ENCODE results near the gene SUPT3H. TPM values are rescaled to one million over a fixed set of nuclear protein-coding genes. Genes with fewer than 3 reads are reported as not detected.

SUPT3H gene
- total RNA-seq, 2 donors from 2014 or later, result 18.5 to 19.4 TPM

DNA sequence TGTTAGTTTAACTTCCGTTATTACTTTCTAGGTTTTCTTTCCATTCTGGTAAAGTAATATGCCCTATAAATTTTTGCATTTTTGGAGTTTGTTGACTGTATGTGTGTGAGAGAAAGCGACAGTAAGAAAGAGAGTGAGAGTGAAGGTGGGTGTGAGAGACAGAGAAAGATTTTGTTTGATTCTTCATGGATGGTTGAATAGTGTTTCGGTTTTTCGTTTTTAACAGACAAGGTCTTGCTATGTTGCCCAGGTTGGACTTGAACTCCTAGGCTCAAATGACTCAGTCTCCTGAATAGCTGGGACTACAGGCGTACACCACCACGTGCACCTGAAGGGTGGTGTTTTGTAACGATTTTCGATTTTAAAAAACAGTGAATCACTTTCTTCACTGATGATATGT is 378.7 kb downstream of the SUPT3H start:
- no peak for DNase-seq
- H3K36me3 Mint-ChIP-seq (ENCODE audit: insufficient read depth in 2 of 2), result peaks cover 0 to 3% of the 10 kb centered on the region in 2 donors
- no peaks in the 10 kb centered on the region for H3K9me3 Mint-ChIP-seq
- H3K27ac Mint-ChIP-seq, result no peak overlapping the region
- H3K4me3 Mint-ChIP-seq, result no peak overlapping the region
- H3K27me3 Mint-ChIP-seq (ENCODE audit: low read depth), result no peaks in the 10 kb centered on the region
- no peak for ATAC-seq (replicated peaks in 1 of 2)
- peaks cover 18% of the 10 kb centered on the region for H3K4me1 Mint-ChIP-seq (ENCODE audit: low read depth)

DNA sequence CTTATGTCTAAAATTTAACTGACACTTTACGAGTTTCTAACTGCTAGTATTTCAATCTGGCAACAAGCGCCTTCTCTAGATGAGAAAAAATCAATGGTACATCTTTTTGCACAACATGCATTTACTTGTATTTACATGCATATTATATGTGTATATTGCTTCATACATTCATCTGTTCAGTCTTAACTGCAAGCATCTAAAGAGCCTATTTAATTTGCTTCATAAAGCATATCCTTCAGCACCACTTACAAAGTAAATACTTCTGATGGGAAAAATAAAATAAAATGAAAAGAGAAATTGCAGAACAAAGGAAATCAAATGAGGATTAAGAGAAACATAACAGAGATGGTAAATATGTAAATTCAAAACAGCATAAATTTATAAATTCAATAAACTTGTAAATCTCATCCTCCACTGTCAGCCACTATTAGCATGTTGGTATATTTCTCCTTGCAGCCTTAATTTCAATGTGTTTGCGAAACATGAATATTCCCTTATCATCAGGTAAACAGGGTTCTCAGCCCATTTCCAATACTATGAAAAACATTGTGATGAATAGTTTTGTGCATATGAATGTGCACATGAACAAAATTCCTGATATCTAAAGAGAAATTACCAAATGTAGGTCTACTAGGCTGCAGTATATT is 382.1 kb downstream of the SUPT3H start:
- H3K36me3 Mint-ChIP-seq (ENCODE audit: insufficient read depth in 2 of 2), result peaks cover 0 to 3% of the 10 kb centered on the region in 2 donors
- H3K4me1 Mint-ChIP-seq (ENCODE audit: low read depth), result no peaks in the 10 kb centered on the region
- H3K27me3 Mint-ChIP-seq (ENCODE audit: low read depth), result no peaks in the 10 kb centered on the region
- H3K9me3 Mint-ChIP-seq, result no peaks in the 10 kb centered on the region
- H3K4me3 Mint-ChIP-seq, result no peak overlapping the region
- ATAC-seq (replicated peaks in 1 of 2) (no peak), DNase-seq (no peak)
- H3K27ac Mint-ChIP-seq, result no peak overlapping the region

DNA sequence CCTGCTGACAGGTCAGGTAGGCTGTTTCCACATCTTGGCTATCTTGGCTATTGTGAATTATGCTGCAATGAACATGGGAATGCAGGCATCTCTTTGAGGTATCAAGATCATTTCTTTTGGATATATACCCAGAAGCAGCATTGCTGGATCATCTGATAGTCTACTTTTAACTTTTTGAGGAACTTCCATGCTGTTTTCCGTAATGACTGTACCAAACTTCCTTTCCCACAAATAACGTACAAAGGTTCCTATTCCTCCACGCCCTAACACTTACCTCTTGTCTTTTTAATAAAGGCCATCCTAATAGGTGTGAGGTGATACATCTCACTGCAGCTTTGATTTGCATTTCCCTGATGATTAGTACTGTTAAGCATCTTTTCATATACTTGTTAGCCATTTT is 388.3 kb downstream of the SUPT3H start:
- Mint-ChIP-seq H3K27me3 (ENCODE audit: low read depth) (no peaks in the 10 kb centered on the region), H3K27ac (no peak overlapping the region), H3K4me1 (ENCODE audit: low read depth) (no peaks in the 10 kb centered on the region), H3K36me3 (ENCODE audit: insufficient read depth in 2 of 2) (no peaks in the 10 kb centered on the region), H3K4me3 (no peak overlapping the region), H3K9me3 (no peaks in the 10 kb centered on the region)
- ATAC-seq (replicated peaks in 1 of 2) (no peak), DNase-seq (no peak)

DNA sequence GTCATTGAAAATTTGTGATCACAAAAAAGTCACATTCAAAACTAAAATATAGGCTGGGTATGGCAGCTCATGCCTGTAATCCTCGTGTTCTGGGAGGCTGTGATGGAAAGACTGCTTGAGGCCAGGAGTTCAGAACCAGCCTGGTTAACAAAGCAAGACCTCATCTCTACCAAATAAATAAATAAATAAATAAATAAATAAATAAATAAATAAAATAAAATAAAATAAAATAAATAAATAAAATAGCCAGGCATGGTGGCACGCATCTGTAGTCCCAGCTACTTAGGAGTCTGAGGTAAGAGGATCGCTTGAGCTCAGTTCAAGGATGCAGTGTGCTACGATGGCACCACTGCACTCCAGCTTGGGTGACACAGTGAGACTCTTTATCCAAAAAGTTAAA is 392.7 kb downstream of the SUPT3H start:
- ATAC-seq (replicated peaks in 1 of 2) (no peak), DNase-seq (no peak)
- no peaks in the 10 kb centered on the region for H3K9me3 Mint-ChIP-seq
- no peak overlapping the region for H3K4me3 Mint-ChIP-seq
- H3K27me3 Mint-ChIP-seq (ENCODE audit: low read depth), result no peaks in the 10 kb centered on the region
- H3K27ac Mint-ChIP-seq, result no peak overlapping the region
- no peaks in the 10 kb centered on the region for H3K36me3 Mint-ChIP-seq (ENCODE audit: insufficient read depth in 2 of 2)
- H3K4me1 Mint-ChIP-seq (ENCODE audit: low read depth), result peaks cover 24% of the 10 kb centered on the region

DNA sequence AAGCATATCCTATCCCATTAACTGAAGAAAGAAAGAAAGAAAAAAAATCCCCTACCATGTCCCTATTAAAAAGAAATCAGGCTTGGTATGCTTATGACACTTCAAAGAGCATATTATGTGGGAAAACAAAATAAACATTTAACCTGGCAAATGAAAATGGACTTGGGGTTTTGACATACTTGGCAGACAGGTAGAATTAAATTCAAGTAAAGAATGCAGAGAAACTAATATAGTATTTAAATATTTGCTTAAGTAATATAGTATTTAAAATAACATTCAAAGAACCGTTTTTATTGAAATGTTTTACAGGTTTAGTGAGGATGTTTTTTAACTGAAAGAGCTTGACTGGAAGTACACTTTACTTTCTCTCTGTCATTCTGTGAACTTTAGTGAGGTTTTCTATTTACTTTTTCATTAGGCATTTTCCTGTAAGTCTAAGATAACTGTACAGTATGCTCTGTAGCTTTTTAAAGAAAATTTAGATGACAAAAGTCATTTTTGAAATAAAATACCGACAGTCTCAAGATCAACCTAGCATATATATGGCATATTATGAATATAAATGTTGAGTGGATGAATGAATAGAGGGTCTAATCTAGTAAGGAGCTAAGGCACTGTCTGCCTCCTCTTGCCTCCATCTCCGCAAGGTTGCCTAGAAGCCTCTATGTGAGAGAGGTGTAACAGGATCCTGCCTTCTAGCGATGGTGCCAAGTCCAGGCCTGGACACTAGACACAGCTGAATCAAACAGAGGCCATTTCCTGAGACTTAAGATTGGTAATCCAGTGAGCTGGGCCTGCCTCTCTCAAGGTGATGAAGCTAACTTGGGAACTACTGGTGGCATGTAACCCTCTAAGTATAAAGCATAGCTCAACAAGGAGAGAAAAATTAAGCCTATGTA is 394.0 kb downstream of the SUPT3H start:
- DNase-seq (no peak), ATAC-seq (replicated peaks in 1 of 2) (no peak)
- Mint-ChIP-seq H3K27ac (no peak overlapping the region), H3K9me3 (no peaks in the 10 kb centered on the region), H3K4me1 (ENCODE audit: low read depth) (peaks cover 29% of the 10 kb centered on the region), H3K36me3 (ENCODE audit: insufficient read depth in 2 of 2) (no peaks in the 10 kb centered on the region), H3K4me3 (no peak overlapping the region), H3K27me3 (ENCODE audit: low read depth) (no peaks in the 10 kb centered on the region)

DNA sequence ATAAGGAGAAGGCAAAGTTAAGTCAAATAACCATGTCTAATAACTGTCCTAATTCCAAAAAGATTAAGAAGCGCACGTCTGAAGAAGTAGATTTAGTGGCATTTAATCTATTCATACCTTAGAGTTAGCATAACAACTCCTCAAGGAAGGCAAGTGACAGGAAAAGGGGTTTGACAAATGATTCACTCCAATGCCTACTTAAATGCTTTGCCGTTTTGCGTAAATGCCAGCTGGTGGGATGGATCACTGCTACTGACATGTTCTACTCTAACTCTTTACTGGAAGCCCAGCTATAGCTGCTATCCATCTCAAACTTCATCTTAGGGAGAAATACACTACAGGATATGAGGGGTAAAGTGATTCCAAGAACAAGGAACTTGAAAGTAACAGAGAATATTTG is 396.9 kb downstream of the SUPT3H start:
- no peaks in the 10 kb centered on the region for H3K9me3 Mint-ChIP-seq
- H3K36me3 Mint-ChIP-seq (ENCODE audit: insufficient read depth in 2 of 2), result no peaks in the 10 kb centered on the region
- no peaks in the 10 kb centered on the region for H3K27me3 Mint-ChIP-seq (ENCODE audit: low read depth)
- ATAC-seq (replicated peaks in 1 of 2) (no peak), DNase-seq (no peak)
- no peak overlapping the region for H3K4me3 Mint-ChIP-seq
- peaks cover 50% of the 10 kb centered on the region for H3K4me1 Mint-ChIP-seq (ENCODE audit: low read depth)
- peak overlapping the region; percentile 7 for H3K27ac Mint-ChIP-seq

DNA sequence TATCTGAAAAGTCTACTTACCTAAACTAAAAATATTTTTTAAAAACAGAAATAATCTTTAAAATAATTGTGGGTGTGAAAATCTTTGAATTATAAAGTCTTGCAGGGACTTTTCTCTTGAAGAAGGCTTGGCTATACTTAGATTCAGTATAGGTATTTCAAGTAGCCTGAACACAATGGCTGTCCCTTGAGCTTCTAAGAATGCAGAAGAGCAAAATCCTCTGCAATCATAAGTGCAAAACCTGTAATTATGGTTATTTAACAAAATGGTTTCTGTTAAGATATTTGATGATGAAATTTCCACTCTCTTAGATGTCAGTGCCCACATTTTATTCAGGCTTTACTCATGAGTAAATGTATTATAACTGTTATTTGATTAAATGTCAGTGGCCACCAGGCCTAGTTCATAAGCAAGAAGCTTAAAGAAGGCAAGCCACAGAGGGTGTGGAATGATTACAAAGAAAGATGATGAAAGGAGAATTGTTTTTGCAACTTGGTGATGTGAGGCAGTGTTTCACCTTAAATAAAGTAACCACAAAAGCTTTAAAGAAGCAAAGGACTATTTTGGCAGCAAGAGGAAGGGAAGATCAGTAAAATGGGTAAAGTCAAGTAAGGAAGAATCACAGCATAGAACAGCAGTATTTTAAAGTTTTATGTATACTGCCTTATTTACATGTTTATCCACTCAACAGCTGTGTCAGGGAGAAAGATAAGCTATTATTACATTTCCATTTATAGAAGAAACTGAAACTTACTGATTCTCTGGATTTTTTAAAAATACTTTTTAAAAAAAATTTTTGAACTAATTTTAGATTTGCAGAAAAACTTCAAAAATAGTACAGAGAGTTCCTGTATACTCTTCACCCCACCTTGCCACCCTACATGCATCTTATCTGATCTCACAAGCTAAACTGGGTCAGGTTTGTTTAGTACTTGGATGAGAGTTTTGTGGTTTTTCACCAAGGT is 400.8 kb downstream of the SUPT3H start:
- Mint-ChIP-seq H3K36me3 (ENCODE audit: insufficient read depth in 2 of 2) (peaks cover 9 to 10% of the 10 kb centered on the region in 2 donors), H3K27ac (peak overlapping the region; percentile 47), H3K4me3 (peak overlapping the region; percentile 32 to 63), H3K4me1 (ENCODE audit: low read depth) (peaks cover 46% of the 10 kb centered on the region), H3K27me3 (ENCODE audit: low read depth) (no peaks in the 10 kb centered on the region), H3K9me3 (peaks cover 6 to 8% of the 10 kb centered on the region in 2 donors)
- ATAC-seq (replicated peaks in 1 of 2) (peak; percentile 91 to 94), DNase-seq (peak; percentile 25 to 28)

DNA sequence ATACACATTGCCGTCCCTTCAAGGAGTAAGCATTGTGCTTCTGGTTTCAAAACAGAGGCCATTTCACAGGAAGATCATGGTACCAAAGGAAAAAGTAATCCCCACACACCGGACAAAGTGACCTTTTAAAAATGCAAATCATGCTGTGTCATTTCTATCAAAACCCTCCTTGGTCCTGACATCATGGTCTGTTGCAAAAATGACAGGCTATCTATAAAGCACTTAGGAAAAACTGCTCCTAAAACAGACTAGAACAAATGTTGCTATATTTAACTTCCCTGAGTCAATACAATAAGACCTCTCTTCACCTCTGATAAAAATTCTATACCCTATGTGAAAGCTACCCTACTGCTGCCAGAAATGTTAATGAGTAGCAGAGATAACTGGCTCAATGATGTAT is 403.2 kb downstream of the SUPT3H start:
- Mint-ChIP-seq H3K36me3 (ENCODE audit: insufficient read depth in 2 of 2) (peaks cover 15 to 19% of the 10 kb centered on the region in 2 donors), H3K27ac (no peak overlapping the region), H3K4me3 (no peak overlapping the region), H3K9me3 (peaks cover 10 to 12% of the 10 kb centered on the region in 2 donors), H3K27me3 (ENCODE audit: low read depth) (no peaks in the 10 kb centered on the region), H3K4me1 (ENCODE audit: low read depth) (peaks cover 44% of the 10 kb centered on the region)
- ATAC-seq (replicated peaks in 1 of 2), result no peak
- DNase-seq, result no peak

DNA sequence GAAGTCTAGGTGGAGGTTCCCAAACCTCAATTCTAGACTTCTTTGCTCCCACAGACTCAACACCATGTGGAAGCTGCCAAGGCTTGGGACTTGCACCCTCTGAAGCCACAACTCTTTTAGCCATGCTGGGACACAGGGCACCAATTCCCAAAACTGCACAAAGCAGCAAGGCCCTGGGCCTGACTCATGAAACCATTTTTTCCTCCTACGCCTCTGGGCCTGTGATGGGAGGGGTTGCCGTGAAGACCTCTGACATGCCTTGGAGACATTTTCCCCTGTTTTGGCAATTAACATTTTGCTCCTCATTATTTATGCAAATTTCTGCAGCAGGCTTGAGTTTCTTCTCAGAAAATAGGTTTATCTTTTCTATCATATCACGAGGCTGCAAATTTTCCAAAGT is 405.0 kb downstream of the SUPT3H start:
- H3K27me3 Mint-ChIP-seq (ENCODE audit: low read depth), result no peaks in the 10 kb centered on the region

DNA sequence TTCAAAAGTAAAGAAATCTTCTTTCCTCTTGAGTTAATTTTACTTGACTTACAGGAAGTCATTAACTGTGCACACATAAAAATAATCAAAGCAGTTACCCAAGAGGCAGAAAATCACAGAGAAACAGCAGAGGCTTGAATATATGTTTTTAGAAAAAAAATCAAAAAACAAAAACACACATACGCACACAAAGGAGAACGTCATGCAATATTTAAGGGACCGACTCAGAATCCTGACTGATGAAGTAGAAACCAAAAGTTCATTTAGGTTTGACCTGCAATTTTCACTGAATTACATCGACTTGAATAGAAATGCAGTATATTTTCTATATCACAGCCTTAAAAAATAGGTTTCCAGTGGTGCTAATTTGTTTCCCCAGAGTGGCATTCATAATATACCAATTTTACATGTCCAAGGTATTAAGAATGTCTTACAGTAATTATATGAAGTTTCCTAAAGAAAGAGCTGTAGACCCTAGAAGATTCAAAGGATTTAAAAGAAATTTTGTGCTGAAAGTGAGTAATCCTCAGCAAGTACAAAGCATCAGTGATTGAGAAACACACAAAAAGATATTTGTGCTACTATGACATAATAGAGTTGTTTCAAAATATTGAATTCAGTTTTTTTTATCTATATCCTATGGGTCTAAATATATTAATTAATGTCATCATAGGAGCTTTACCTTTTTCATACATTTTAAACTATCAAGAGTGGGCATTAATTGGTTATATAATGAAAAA is 408.1 kb downstream of the SUPT3H start:
- peaks cover 26% of the 10 kb centered on the region for H3K4me1 Mint-ChIP-seq (ENCODE audit: low read depth)
- peaks cover 15 to 19% of the 10 kb centered on the region in 2 donors for H3K36me3 Mint-ChIP-seq (ENCODE audit: insufficient read depth in 2 of 2)
- no peak for ATAC-seq (replicated peaks in 1 of 2)
- H3K9me3 Mint-ChIP-seq, result peaks cover 10 to 12% of the 10 kb centered on the region in 2 donors
- DNase-seq, result no peak
- H3K27ac Mint-ChIP-seq, result no peak overlapping the region
- H3K4me3 Mint-ChIP-seq, result peak overlapping the region in 1 of 2 donors; percentile 63
- H3K27me3 Mint-ChIP-seq (ENCODE audit: low read depth), result no peaks in the 10 kb centered on the region

More for the DNA sequence above, 405.0 kb downstream of the SUPT3H start:
- Mint-ChIP-seq H3K4me3 (no peak overlapping the region), H3K27ac (no peak overlapping the region), H3K9me3 (peaks cover 10 to 12% of the 10 kb centered on the region in 2 donors), H3K36me3 (ENCODE audit: insufficient read depth in 2 of 2) (peaks cover 15 to 19% of the 10 kb centered on the region in 2 donors), H3K4me1 (ENCODE audit: low read depth) (peaks cover 48% of the 10 kb centered on the region)
- ATAC-seq (replicated peaks in 1 of 2) (no peak), DNase-seq (no peak)

DNA sequence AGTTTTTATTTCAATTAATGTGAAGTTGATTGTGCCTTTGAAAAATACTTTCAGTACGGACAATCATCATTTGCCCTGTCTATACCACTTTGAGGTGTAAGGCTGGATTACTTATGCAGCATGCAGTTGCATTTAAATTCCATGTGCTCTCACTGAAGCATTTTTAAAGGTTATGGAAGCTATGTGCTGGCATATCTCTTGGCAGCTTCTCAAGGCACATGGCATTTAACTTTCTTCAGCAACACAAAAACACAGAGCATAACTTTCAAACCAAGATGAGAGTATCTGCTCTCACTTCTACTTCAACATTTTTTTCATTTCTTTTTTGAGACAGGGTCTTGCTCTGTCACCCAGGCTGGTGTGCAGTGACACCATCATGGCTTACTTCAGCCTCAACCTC is 410.3 kb downstream of the SUPT3H start:
- Mint-ChIP-seq H3K9me3 (peaks cover 4 to 5% of the 10 kb centered on the region in 2 donors), H3K27me3 (ENCODE audit: low read depth) (no peaks in the 10 kb centered on the region), H3K4me1 (ENCODE audit: low read depth) (peaks cover 24% of the 10 kb centered on the region), H3K27ac (no peak overlapping the region), H3K4me3 (no peak overlapping the region), H3K36me3 (ENCODE audit: insufficient read depth in 2 of 2) (peaks cover 8 to 10% of the 10 kb centered on the region in 2 donors)
- DNase-seq (no peak), ATAC-seq (replicated peaks in 1 of 2) (no peak)

DNA sequence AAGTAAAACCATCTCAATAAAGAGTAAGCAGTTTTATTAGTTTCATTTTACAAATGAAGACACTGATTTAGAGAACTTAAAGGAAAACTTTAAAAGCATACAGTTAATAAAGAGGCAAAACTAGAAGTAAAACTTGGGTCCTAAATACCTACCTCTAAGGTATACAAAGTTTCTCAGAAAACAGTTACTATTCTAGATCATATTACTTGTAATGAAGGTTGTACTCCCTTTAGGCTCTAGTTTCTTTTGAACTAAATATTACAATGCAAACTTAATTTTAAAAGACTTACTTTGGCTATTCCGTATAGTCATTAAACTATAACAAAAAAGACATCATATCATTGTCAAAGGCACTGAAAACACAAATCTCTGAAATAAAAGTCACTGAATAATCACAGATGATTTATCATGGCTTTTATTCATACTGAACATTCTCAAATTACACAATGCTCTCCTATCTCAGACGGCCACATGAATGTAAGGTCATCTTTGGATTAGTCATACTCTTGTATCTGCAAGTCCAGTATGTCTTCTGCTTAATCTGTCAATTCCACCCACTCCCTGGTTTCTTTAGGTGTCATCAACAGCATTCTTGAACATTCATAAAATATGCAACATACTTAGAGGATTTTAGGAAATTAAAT is 411.2 kb downstream of the SUPT3H start:
- H3K27me3 Mint-ChIP-seq (ENCODE audit: low read depth), result no peaks in the 10 kb centered on the region
- H3K27ac Mint-ChIP-seq, result no peak overlapping the region
- H3K4me3 Mint-ChIP-seq, result no peak overlapping the region
- no peak for DNase-seq
- H3K36me3 Mint-ChIP-seq (ENCODE audit: insufficient read depth in 2 of 2), result peaks cover 4 to 6% of the 10 kb centered on the region in 2 donors
- H3K9me3 Mint-ChIP-seq, result peaks cover 2 to 4% of the 10 kb centered on the region in 2 donors
- H3K4me1 Mint-ChIP-seq (ENCODE audit: low read depth), result peaks cover 26% of the 10 kb centered on the region
- ATAC-seq (replicated peaks in 1 of 2), result peak in 1 of 2 donors; percentile 47
